ENCODE measurements around the gene FDXR.
"Not testable (repeated sequence)": the region's sequence is repeated elsewhere in the genome, so short reads cannot be mapped to it uniquely, and the experiment has no call there.

The FDXR gene

DNA sequence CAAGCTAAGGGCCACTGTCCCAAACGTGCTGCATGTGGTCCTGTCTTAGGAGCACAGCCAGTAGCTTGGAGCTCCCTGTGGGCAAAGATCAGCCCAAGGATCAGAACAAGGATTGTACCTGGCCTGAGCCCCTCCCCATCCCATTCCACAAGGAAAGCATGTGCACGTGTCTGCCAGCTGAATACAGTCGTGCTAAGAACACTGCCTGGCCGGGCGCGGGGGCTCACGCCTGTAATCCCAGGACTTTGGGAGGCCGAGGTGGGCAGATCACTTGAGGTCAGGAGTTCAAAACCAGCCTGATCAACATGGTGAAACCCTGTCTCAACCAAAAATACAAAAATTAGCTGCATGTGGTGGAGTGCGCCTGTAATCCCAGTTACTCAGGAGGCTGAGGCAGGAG lies 2.8 kb downstream of the FDXR start:
- H3K4me3 ChIP-seq (ENCODE audit: low read depth, low read length); H3K27ac ChIP-seq (ENCODE audit: low read depth, low read length); H3K9me3 ChIP-seq (ENCODE audit: control insufficient read depth, insufficient read depth, low read depth, low read length); H3K27me3 ChIP-seq (ENCODE audit: control insufficient read depth, insufficient read depth, low read length); H3K9ac ChIP-seq (ENCODE audit: low read length): not testable (repeated sequence)
- Histone ChIP-seq H3K4me1 (ENCODE audit: control insufficient read depth, insufficient read depth, low read length) (peaks cover 15% of the 10 kb centered on the region), H3K36me3 (ENCODE audit: control insufficient read depth, insufficient read depth, low read length) (peaks cover 13% of the 10 kb centered on the region; the same call in 1 of the 2 replicates)

GRCh38 chr17:74868908-74869255 lies 3.9 kb downstream of the FDXR start:
- H3K9me3 ChIP-seq (ENCODE audit: control insufficient read depth, insufficient read depth, low read depth, low read length), result no peaks in the 10 kb centered on the region
- H3K4me3 ChIP-seq (ENCODE audit: low read depth, low read length), result no peak overlapping the region
- H3K27me3 ChIP-seq (ENCODE audit: control insufficient read depth, insufficient read depth, low read length), result no peaks in the 10 kb centered on the region
- no peak overlapping the region for H3K9ac ChIP-seq (ENCODE audit: low read length)
- peaks cover 16% of the 10 kb centered on the region; the same call in 1 of the 2 replicates for H3K36me3 ChIP-seq (ENCODE audit: control insufficient read depth, insufficient read depth, low read length)
- no peak overlapping the region for H3K27ac ChIP-seq (ENCODE audit: low read depth, low read length)
- H3K4me1 ChIP-seq (ENCODE audit: control insufficient read depth, insufficient read depth, low read length), result peaks cover 13% of the 10 kb centered on the region

GRCh38 chr17:74868251-74868907 lies 4.4 kb downstream of the FDXR start:
- H3K27ac ChIP-seq (ENCODE audit: low read depth, low read length), result no peak overlapping the region

DNA sequence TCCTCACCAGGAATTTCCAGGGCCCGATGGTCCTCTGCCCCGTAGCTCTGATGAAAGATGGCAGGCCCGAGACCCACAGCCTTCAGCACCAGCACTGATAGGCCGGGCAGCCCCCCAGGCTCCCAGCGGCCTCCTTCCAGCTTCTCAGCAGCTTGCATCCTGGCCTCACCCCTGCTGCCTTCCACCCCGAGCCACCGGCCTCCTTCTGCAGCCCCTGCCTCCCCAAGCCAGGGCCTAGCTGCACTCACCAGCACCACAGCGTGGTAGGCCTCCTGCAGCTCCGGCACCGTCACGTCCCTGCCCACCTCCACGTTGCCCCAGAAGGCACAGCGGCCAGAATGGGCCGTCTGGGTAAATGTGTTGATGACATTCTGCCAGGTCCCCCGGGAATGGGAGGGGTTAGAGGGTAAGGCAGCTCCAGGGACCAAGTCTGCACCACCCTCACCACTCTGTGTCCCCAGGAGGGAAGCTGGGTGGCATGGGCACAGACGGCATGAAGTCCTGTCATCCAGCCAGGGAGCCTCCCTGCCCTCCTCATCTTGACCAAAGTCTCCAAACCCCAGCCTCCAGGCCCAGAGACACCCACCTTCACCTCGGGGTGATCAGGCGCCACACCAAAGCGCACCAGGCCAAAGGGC lies 6.5 kb downstream of the FDXR start:
- Histone ChIP-seq H3K4me1 (ENCODE audit: control insufficient read depth, insufficient read depth, low read length) (peaks cover 7% of the 10 kb centered on the region), H3K36me3 (ENCODE audit: control insufficient read depth, insufficient read depth, low read length) (peaks cover 24% of the 10 kb centered on the region), H3K4me3 (ENCODE audit: low read depth, low read length) (no peak overlapping the region), H3K27ac (ENCODE audit: low read depth, low read length) (no peak overlapping the region), H3K27me3 (ENCODE audit: control insufficient read depth, insufficient read depth, low read length) (peaks cover 9% of the 10 kb centered on the region), H3K9me3 (ENCODE audit: control insufficient read depth, insufficient read depth, low read depth, low read length) (no peaks in the 10 kb centered on the region), H3K9ac (ENCODE audit: low read length) (no peak overlapping the region)

More at GRCh38 chr17:74868251-74868907, 4.4 kb downstream of the FDXR start:
- Histone ChIP-seq H3K9me3 (ENCODE audit: control insufficient read depth, insufficient read depth, low read depth, low read length) (no peaks in the 10 kb centered on the region), H3K9ac (ENCODE audit: low read length) (no peak overlapping the region), H3K4me3 (ENCODE audit: low read depth, low read length) (no peak overlapping the region), H3K4me1 (ENCODE audit: control insufficient read depth, insufficient read depth, low read length) (peaks cover 12% of the 10 kb centered on the region), H3K36me3 (ENCODE audit: control insufficient read depth, insufficient read depth, low read length) (peaks cover 21% of the 10 kb centered on the region), H3K27me3 (ENCODE audit: control insufficient read depth, insufficient read depth, low read length) (no peaks in the 10 kb centered on the region)

DNA sequence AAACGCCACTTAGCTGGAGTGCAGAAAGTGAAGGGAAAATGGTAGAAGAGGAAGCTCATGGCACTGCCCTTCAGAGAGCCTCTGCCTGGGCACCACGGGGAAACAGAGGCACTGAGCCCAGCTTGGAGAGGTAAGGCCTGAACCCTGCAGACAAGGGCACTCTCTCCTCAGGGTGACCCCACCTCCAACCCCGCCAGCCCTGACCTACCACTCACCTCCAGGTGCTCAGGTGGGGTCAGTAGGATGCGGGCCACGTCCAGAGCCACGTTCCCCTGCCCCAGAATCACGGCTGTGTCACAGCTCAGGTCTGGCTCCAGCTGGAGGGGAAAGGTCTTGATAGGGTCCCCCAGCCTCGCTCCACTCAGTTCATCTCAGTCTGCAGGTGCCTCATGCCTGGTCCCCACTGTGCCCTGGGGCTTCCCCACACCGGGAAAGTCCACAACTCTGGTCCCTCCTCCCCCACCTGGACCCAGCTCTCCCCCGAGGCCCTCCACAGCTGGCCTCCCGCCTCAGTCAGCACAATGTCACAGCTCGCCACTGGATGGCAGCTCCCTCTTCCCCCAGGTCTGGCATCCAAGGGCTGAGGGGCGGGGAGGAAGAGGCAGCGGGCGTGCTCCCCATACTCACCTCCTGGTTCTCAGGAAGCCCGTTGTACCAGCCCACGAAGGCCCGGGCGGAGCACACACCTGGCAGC lies 7.1 kb downstream of the FDXR start:
- Histone ChIP-seq H3K4me3 (ENCODE audit: low read depth, low read length) (no peak overlapping the region), H3K9ac (ENCODE audit: low read length) (no peak overlapping the region), H3K4me1 (ENCODE audit: control insufficient read depth, insufficient read depth, low read length) (peaks cover 7% of the 10 kb centered on the region; the same call in 1 of the 2 replicates), H3K36me3 (ENCODE audit: control insufficient read depth, insufficient read depth, low read length) (peaks cover 24% of the 10 kb centered on the region), H3K27ac (ENCODE audit: low read depth, low read length) (no peak overlapping the region), H3K9me3 (ENCODE audit: control insufficient read depth, insufficient read depth, low read depth, low read length) (no peaks in the 10 kb centered on the region), H3K27me3 (ENCODE audit: control insufficient read depth, insufficient read depth, low read length) (peaks cover 15% of the 10 kb centered on the region)

DNA sequence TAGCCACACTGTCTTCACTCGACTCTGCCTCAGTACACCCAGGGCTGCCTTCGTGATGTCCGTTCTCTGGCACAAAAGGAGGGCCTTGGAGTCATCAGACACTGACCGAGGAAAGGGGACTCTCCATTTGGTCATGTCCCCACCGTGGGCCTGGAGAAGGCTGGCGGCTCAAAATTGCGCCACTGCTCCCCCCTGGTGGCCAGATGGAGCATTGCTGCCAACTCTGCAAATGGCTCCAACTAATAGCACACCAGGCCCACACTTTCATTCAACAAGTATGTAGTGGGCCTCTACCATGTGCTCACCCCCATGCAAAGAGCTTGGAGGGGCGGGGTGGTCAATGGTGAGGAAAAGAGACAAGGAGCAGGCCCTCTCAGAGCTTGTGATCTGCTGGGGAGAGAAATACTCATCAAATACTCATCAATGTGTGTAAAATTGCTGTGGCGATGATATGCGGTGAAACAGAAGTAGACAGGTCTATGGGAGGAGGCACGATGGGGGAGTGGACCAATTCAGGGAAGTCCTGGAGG lies 7.9 kb downstream of the FDXR start:
- H3K36me3 ChIP-seq (ENCODE audit: control insufficient read depth, insufficient read depth, low read length), result peaks cover 24% of the 10 kb centered on the region
- H3K4me3 ChIP-seq (ENCODE audit: low read depth, low read length), result no peak overlapping the region
- no peak overlapping the region for H3K9ac ChIP-seq (ENCODE audit: low read length)
- no peaks in the 10 kb centered on the region for H3K9me3 ChIP-seq (ENCODE audit: control insufficient read depth, insufficient read depth, low read depth, low read length)
- H3K27ac ChIP-seq (ENCODE audit: low read depth, low read length), result no peak overlapping the region
- peaks cover 22% of the 10 kb centered on the region for H3K27me3 ChIP-seq (ENCODE audit: control insufficient read depth, insufficient read depth, low read length)
- H3K4me1 ChIP-seq (ENCODE audit: control insufficient read depth, insufficient read depth, low read length), result peaks cover 8% of the 10 kb centered on the region; the same call in 1 of the 2 replicates

DNA sequence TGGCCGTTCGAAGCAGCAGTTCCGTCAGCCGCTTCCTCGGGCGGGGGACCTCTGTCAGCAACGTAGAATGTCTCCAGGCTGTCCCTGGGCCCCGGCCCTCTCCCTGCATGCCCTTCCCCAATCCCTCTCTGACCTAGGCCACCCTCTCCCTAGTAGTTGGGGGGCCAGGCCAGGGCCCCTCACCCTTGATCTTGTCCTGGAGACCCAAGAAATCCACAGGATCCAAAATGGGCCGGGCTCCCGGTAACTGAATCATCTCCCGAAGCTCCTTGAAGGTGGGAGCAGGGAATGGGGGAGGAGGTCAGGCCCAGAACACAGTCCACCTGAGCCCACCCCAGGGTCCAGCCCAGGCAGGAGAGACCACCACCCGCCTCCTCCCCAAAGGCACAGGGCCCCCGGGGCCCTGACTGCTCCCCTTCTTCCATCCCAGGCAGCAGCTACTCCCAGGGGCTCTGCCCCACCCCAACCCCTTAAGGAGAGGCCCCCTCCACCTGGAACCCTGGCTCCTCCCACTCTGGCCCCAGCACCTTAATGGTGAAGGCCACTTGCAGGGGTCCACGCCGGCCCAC lies 8.4 kb downstream of the FDXR start:
- H3K9ac ChIP-seq (ENCODE audit: low read length), result no peak overlapping the region
- peaks cover 28% of the 10 kb centered on the region for H3K27me3 ChIP-seq (ENCODE audit: control insufficient read depth, insufficient read depth, low read length)
- H3K9me3 ChIP-seq (ENCODE audit: control insufficient read depth, insufficient read depth, low read depth, low read length), result no peaks in the 10 kb centered on the region
- H3K36me3 ChIP-seq (ENCODE audit: control insufficient read depth, insufficient read depth, low read length), result peaks cover 20% of the 10 kb centered on the region
- H3K4me3 ChIP-seq (ENCODE audit: low read depth, low read length), result no peak overlapping the region
- peaks cover 8% of the 10 kb centered on the region; the same call in 1 of the 2 replicates for H3K4me1 ChIP-seq (ENCODE audit: control insufficient read depth, insufficient read depth, low read length)
- no peak overlapping the region for H3K27ac ChIP-seq (ENCODE audit: low read depth, low read length)

DNA sequence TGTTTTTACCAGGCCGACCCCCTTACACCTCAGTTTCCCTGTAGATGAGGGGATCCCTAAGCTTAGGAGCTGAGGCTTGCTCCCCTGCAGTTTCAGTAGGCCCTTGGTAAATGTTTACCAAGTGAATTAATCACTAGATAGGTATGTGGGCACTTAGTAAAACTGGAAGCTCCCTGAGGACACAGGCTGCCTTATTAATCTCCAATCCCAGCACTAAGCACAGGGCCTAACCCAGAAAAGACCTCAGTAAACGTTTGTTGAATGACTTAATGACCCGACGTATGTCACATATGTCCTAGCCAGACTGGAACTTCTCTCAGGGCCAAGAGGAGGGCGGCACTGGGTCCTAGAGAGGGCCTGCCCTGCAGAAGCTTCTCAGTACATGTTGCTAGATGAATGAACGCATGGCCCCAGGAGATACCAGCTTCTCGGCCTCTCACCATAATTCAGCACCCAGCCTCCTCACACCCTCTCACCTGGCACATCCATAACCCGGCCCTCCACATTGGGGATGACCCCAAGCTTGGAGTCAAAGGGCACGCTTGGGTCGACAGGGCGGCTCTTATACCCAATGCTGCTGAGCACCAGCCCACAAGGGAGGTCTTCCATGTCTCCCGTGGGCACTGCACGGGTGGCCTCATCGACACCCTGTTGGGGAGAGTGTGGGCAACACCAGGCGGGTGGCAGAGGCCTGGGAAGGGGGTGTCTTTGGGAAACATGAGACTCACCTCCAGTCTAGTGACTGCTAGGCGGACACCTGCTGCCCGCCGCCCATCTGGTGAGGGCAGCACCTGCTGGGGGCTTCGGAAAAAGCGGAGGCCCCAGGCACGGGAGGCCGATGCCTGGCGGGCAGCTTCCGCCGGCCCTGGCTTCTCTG lies 9.1 kb downstream of the FDXR start:
- peaks cover 35% of the 10 kb centered on the region for H3K27me3 ChIP-seq (ENCODE audit: control insufficient read depth, insufficient read depth, low read length)
- no peak overlapping the region for H3K27ac ChIP-seq (ENCODE audit: low read depth, low read length)
- no peak overlapping the region for H3K4me3 ChIP-seq (ENCODE audit: low read depth, low read length)
- peaks cover 20% of the 10 kb centered on the region for H3K36me3 ChIP-seq (ENCODE audit: control insufficient read depth, insufficient read depth, low read length)
- H3K9me3 ChIP-seq (ENCODE audit: control insufficient read depth, insufficient read depth, low read depth, low read length), result no peaks in the 10 kb centered on the region
- H3K4me1 ChIP-seq (ENCODE audit: control insufficient read depth, insufficient read depth, low read length), result peaks cover 8% of the 10 kb centered on the region; the same call in 1 of the 2 replicates
- H3K9ac ChIP-seq (ENCODE audit: low read length), result no peak overlapping the region

GRCh38 chr17:74862919-74863318 lies 9.9 kb downstream of the FDXR start:
- Histone ChIP-seq H3K9ac (ENCODE audit: low read length) (no peak overlapping the region), H3K36me3 (ENCODE audit: control insufficient read depth, insufficient read depth, low read length) (peaks cover 20% of the 10 kb centered on the region)

More at GRCh38 chr17:74862919-74863318, 9.9 kb downstream of the FDXR start:
- no peak overlapping the region for H3K4me3 ChIP-seq (ENCODE audit: low read depth, low read length)
- H3K9me3 ChIP-seq (ENCODE audit: control insufficient read depth, insufficient read depth, low read depth, low read length), result no peaks in the 10 kb centered on the region
- peaks cover 43% of the 10 kb centered on the region for H3K27me3 ChIP-seq (ENCODE audit: control insufficient read depth, insufficient read depth, low read length)
- peaks cover 8% of the 10 kb centered on the region; the same call in 1 of the 2 replicates for H3K4me1 ChIP-seq (ENCODE audit: control insufficient read depth, insufficient read depth, low read length)
- no peak overlapping the region for H3K27ac ChIP-seq (ENCODE audit: low read depth, low read length)

Measured in HUES6 (cell line).